Measurements from ENCODE around the gene COG3.

Gene COG3

DNA sequence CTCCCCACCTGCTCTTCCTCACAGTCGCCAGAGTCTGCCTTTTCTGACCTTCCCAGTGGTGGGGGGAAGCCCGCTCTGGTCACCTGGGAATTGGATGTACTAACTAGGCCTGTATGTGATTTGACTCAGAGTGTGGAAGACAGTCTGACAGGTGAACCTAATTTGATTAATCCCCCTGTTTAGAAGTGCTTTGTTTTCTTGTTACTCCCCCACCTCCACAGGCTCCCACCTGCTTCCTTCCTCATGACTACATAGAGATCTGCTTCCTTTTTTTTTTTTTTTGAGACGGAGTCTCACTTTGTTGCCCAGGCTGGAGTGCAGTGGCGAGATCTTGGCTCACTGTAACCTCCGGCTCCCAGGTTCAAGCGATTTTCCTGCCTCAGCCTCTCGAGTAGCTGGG lies 44.0 kb downstream of the COG3 start:
- DNase-seq, result no peak

DNA sequence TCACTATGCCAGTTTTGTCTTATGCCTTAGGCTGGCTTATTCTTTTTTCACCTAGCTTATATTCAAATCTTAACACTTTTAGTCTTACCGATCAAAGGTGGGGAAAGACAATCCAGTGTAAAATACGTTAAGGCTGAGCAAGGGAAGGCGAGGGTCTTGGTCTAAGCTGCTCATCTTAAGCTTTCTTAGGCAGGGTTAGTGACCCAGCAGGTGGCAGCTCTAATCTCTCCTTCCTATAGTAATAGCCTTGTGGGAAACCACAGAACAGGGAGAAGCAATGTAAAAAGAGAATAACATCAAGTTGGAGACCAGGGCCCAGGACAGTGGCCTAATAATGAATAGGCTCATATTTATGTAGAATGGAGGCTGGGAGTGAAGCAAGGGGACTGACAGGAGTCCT lies 45.9 kb downstream of the COG3 start:
- no peak for DNase-seq

GRCh38 chr13:45511310-45512097 lies 46.8 kb downstream of the COG3 start:
- peak; percentile 91 for DNase-seq

DNA sequence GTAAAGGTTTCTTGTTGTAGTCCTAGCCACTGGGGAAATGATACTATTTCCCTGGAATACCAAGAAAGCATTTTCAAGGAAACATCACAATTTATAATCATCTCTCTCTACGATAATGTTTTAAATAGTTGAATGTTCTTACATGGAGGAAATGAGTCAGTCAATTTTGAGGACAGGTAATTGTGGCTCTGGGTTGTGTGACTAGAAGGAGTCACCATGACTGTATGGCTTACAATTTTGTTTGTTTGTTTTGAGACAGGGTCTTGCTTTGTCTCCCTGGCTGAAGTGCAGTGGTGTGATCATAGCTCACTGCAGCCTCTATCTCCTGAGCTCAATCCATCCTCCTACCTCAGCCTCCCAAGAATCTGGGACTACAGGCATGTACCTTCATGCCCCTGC lies 47.4 kb downstream of the COG3 start:
- DNase-seq, result no peak

- DNase-seq, result no peak
Measured at GRCh38 chr13:45516757-45517156, 52.0 kb downstream of the COG3 start.

DNA sequence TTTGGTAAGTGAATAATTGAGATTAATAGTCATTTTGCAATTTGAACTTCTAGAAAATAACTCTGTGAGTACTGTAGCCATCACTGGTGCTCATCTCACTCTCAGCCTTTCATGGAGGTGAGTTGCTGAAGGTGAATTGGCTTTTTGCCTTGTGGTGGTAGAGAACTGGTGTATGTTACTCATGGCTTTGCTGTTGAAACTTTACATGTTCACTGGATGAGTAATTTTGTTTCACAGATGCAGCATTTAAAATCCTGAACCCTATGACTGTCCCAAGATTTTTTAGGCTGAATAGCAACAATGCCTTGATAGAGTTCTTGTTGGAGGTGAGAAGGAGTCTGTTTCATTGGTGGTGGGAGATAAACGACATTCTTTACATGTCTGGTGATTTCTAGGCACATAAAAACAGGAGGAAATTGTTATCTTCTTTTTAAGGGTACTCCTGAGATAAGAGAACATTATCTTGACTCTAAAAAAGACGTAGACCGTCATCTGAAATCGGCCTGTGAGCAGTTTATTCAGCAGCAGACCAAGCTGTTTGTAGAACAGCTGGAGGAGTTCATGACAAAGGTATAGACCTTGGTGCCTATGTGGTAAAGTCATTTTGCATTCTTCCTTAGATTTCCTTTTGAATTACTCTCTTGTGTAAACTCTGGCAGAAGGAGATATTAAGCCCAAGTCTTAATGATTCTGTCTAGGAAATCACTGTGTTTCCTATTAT lies 53.9 kb downstream of the COG3 start:
- DNase-seq, result no peak

GRCh38 chr13:45519493-45519892 lies 54.8 kb downstream of the COG3 start:
- DNase-seq, result no peak

GRCh38 chr13:45521297-45521696 lies 56.6 kb downstream of the COG3 start:
- no peak for DNase-seq

- no peak for DNase-seq
Measured at GRCh38 chr13:45522571-45522970, 57.8 kb downstream of the COG3 start.

- DNase-seq, result peak; percentile 15
Measured at GRCh38 chr13:45527699-45528462, 63.1 kb downstream of the COG3 start.

DNA sequence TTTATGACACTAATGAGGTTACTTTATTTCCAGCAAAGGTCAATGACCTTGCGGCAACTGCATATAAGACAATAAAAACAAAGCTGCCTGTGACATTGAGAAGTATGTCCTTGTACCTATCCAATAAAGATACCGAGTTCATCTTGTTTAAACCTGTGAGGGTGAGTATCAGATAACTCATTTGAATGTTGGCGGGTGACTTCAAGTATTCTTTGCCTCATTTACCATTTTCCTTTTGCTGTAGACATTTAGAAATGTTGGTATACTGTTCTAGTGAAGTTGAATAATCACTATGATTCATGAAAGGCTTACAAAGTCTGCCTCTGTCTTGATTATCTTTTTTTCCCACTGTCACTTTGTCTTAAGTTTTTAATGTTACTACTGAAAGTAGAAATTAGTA lies 65.0 kb downstream of the COG3 start:
- DNase-seq, result no peak

GRCh38 chr13:45534604-45535003 lies 69.9 kb downstream of the COG3 start:
- no peak for DNase-seq

GRCh38 chr13:45536224-45536623 lies 71.5 kb downstream of the COG3 start:
- no peak for DNase-seq

- no peak for DNase-seq
Measured at GRCh38 chr13:45537516-45537915, 72.8 kb downstream of the COG3 start.

DNA sequence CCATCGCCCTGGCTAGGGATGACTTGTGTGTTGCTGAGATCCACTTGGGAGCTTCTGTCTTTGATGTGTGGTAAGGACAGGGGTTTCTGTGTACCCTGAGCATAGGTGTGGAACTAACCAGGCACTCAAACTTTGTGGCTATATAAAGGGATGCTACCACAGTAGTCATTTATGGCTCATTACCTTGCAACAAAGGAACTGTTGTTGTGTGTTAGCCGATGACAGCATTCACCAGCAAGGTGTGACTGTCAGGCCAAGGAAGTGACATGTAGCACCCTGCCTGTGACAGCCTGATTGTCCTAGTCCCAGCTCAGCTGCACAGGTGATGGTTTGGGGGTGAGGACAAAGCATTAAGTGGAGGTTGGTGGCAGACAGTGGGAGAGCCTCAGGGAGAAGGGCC lies 73.6 kb downstream of the COG3 start:
- DNase-seq, result peak; percentile 9

DNA sequence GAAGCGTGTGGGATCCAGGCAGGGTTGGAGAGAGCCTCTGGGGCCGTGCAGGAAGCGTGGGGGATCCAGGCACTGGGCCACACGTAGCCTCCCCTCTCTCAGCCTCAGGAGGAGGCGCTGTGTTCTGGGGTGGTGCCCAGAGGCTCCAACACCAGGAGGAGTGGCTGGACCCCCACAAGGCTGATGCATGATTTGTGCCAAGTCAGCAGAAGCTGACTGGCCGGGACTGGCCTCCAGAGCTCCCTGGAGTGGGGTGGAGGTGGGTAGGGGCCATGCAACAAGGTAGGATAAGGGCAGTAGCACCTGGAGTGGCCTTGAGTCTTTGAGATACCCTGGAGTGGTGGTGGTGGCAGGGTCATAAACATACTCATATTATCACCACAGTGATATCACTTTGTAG lies 75.5 kb downstream of the COG3 start:
- DNase-seq, result no peak

- no peak for DNase-seq
Measured at GRCh38 chr13:45540864-45541263, 76.1 kb downstream of the COG3 start.

DNA sequence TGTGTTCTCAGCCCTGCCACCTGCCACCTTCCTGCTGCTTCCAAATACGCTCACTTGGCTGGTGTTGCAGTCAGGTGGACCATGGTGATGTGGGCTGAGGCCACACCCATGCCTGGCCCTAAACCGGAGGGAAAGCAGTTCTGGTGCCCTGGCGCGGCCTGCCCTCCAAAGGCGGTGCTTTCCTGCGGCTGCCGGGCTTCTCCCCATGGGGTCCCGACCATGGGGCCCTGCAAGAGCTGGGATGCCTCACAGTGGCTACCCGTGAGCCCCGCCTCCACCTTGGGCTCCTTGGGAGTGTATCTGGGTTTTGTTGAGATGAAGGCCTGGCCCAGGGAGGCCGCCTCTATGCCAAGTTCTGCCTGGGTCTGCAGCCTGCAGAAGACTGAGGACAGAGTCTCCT lies 77.1 kb downstream of the COG3 start:
- DNase-seq, result no peak

DNA sequence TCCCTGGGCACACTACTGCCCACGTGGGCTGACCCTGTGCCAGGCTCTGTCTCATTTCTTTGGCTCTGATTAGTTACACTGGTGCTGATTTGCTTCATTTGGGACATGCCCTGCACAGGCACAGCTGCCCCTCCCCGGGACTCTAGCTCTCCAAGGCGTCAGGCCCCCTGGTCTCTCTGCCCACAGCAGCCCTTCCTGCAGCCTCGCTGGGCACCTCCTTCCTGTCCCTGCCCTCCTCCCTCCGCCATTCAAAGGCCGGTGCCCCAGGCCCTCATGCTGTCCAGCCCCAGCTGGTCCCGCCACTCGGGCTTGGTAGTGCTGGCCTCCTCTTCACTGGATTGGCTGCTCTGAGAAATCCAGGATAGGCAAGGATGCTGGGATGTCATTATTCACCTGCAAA lies 77.7 kb downstream of the COG3 start:
- DNase-seq, result no peak

- DNase-seq, result no peak
Measured at GRCh38 chr13:45542878-45543277, 78.1 kb downstream of the COG3 start.

GRCh38 chr13:45544520-45544919 lies 79.8 kb downstream of the COG3 start:
- DNase-seq, result no peak

- DNase-seq, result no peak
Measured at GRCh38 chr13:45545686-45546409, 81.1 kb downstream of the COG3 start.

DNA sequence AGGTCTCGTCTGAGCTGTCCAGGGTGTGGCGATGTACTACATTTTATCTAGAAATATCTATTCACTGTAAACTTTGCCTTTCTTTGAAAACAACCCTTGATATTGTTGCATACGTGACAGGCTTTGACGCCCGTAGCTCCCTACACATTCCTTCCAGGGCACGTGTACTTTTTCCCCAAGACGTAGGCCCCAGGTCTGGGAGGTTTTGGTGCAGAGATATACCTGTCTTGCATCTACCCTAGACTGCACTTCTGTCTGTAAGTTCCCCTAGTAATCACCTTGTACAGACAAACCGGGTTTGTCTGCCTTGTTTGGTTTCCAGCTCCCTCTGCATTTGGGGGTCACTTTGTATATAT lies 81.6 kb downstream of the COG3 start:
- DNase-seq, result no peak

Data from eye (tissue), 1 donor.